Measurements from ENCODE around the gene TMEM213. TPM values are rescaled to one million over a fixed set of nuclear protein-coding genes. Genes with fewer than 3 reads are reported as not detected.

Gene TMEM213
- total and polyA plus RNA-seq, 9 of the 15 experiments (the other 6 are each of a cell fraction or from before 2014, with no cell fraction given): not detected

GRCh38 chr7:138822867-138823535 is 25.2 kb downstream of the TMEM213 start:
- intact Hi-C loops (cut with micrococcal nuclease) (no loop called here), in situ Hi-C loops (cut with MboI) (no loop called here)
- ATAC-seq (no peak), FAIRE-seq (no peak), DNase-seq (ENCODE audit: extremely low read depth in 1 of 4, low spot score in 3 of 4) (no peak)
- TF ChIP-seq ZC3H11A (IDR thresholded peaks at IDR 0.05; ENCODE audit: low read depth, low read length): peak; percentile 48; the same call in 1 of the 2 replicates
- peak; percentile 82 for TF ChIP-seq ZNF121 (CRISPR knock-in tag; conservative IDR thresholded peaks at IDR 0.05)
- no peak for TF ChIP-seq ZNF785 (CRISPR knock-in tag; IDR thresholded peaks at IDR 0.05)
- Histone ChIP-seq H3K36me3 (ENCODE audit: control insufficient read depth, insufficient read depth, low read length) (no peaks in the 10 kb centered on the region), H3K27ac (ENCODE audit: extremely low read depth, low read depth, low read length) (no peak overlapping the region), H3K4me1 (replicated peaks in 1 of 2; ENCODE audit: control insufficient read depth in 2 of 2, insufficient read depth in 2 of 2, low read length in 2 of 2) (no peaks in the 10 kb centered on the region), H4K20me1 (replicated peaks; ENCODE audit: control insufficient read depth, insufficient read depth, low read length) (no peaks in the 10 kb centered on the region), H3K27me3 (ENCODE audit: control insufficient read depth in 2 of 2, insufficient read depth in 2 of 2, low read length in 2 of 2) (peaks cover 16 to 26% of the 10 kb centered on the region in 2 experiments), H3K4me2 (ENCODE audit: insufficient read depth, low read length) (no peak overlapping the region), H3K9me1 (ENCODE audit: control insufficient read depth, insufficient read depth, low read length) (no peaks in the 10 kb centered on the region), H3K4me3 (no peak overlapping the region), H3K9ac (ENCODE audit: insufficient read depth in 1 of 2, low read depth in 2 of 2, low read length in 2 of 2) (no peak overlapping the region), H3K9me3 (replicated peaks; ENCODE audit: control insufficient read depth, insufficient read depth, low read depth, low read length) (no peaks in the 10 kb centered on the region), H2AFZ (ENCODE audit: low read depth, low read length) (no peak overlapping the region), H3K79me2 (ENCODE audit: control insufficient read depth, insufficient read depth, low read length) (no peaks in the 10 kb centered on the region)
- WGBS (ENCODE audit: insufficient coverage, low coverage, missing lambda C conversion rate): 3% methylated on average over 11 of the region's 11 CpGs
- BruUV-seq (replicated peaks): no TSS peak
- POLR2A ChIA-PET: no interaction called here
- CTCF ChIA-PET (ENCODE audit: low intra/inter-chr PET ratio): no interaction called here

GRCh38 chr7:138825049-138825721 is 27.4 kb downstream of the TMEM213 start:
- H3K36me3 ChIP-seq (ENCODE audit: control insufficient read depth, insufficient read depth, low read length): no peaks in the 10 kb centered on the region
- TF ChIP-seq COPS2 (conservative IDR thresholded peaks at IDR 0.05): no peak
- TF ChIP-seq, protein P1, sequence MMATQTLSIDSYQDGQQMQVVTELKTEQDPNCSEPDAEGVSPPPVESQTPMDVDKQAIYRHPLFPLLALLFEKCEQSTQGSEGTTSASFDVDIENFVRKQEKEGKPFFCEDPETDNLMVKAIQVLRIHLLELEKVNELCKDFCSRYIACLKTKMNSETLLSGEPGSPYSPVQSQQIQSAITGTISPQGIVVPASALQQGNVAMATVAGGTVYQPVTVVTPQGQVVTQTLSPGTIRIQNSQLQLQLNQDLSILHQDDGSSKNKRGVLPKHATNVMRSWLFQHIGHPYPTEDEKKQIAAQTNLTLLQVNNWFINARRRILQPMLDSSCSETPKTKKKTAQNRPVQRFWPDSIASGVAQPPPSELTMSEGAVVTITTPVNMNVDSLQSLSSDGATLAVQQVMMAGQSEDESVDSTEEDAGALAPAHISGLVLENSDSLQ (IDR thresholded peaks at IDR 0.05): 0 out of 2 replicates have a peak, but pooled peaks have one; percentile 19
- ATAC-seq (no peak), FAIRE-seq (no peak), DNase-seq (ENCODE audit: extremely low read depth in 1 of 4, low spot score in 3 of 4) (no peak)
- no peaks in the 10 kb centered on the region for H3K9me1 ChIP-seq (ENCODE audit: control insufficient read depth, insufficient read depth, low read length)
- no peaks in the 10 kb centered on the region for H4K20me1 ChIP-seq (replicated peaks; ENCODE audit: control insufficient read depth, insufficient read depth, low read length)
- no peaks in the 10 kb centered on the region for H3K9me3 ChIP-seq (replicated peaks; ENCODE audit: control insufficient read depth, insufficient read depth, low read depth, low read length)
- in situ Hi-C loops (cut with MboI): no loop called here
- peaks cover 27 to 34% of the 10 kb centered on the region in 2 experiments for H3K27me3 ChIP-seq (ENCODE audit: control insufficient read depth in 2 of 2, insufficient read depth in 2 of 2, low read length in 2 of 2)
- intact Hi-C loops (cut with micrococcal nuclease): no loop called here
- ChIA-PET CTCF (ENCODE audit: low intra/inter-chr PET ratio) (no interaction called here), POLR2A (interaction anchor here (0.5 kb wide), 1 partner anchor 529 kb away, joined by 3 read pairs; no protein-coding TSS in a partner anchor)
- H3K4me3 ChIP-seq: no peak overlapping the region
- H3K27ac ChIP-seq (ENCODE audit: extremely low read depth, low read depth, low read length): no peak overlapping the region
- H3K79me2 ChIP-seq (ENCODE audit: control insufficient read depth, insufficient read depth, low read length): no peaks in the 10 kb centered on the region
- no peak overlapping the region for H3K9ac ChIP-seq (ENCODE audit: insufficient read depth in 1 of 2, low read depth in 2 of 2, low read length in 2 of 2)
- WGBS (ENCODE audit: insufficient coverage, low coverage, missing lambda C conversion rate): under 1% methylated on average over 11 of the region's 11 CpGs
- no peaks in the 10 kb centered on the region for H3K4me1 ChIP-seq (replicated peaks in 1 of 2; ENCODE audit: control insufficient read depth in 2 of 2, insufficient read depth in 2 of 2, low read length in 2 of 2)
- no peak overlapping the region for H3K4me2 ChIP-seq (ENCODE audit: insufficient read depth, low read length)
- H2AFZ ChIP-seq (ENCODE audit: low read depth, low read length): no peak overlapping the region
- BruUV-seq (replicated peaks): no TSS peak
